CD4-positive, alpha-beta T cell treated with Interleukin-15 for 4 hours (primary cell): ENCODE measurements around the gene CSKMT.
"Not testable (repeated sequence)": the region's sequence is repeated elsewhere in the genome, so short reads cannot be mapped to it uniquely, and the experiment has no call there.

Source experiments
- DNase-seq: peaks from one replicate; pipeline ENCODE4 v3.0.0-alpha.2; 2020; ENCODE audit warnings: low spot score

The CSKMT gene

GRCh38 chr11:62665075-62665598 is at the start of gene CSKMT, which contains the start of gene C11orf98:
TSS of gene CSKMT (plus strand) at chr11:62665312. CDS start at chr11:62665880, 568 bp downstream.
TSS of gene C11orf98 (minus strand) at chr11:62665210. CDS start at chr11:62665169, 41 bp downstream.
- peak; percentile 96 for DNase-seq

- DNase-seq: no peak
These were observed 49.6 kb upstream of the CSKMT start for GRCh38 chr11:62615521-62615920.

GRCh38 chr11:62616957-62617356 is 48.2 kb upstream of the CSKMT start:
- not testable (repeated sequence) for DNase-seq

- no peak for DNase-seq
These were observed 44.0 kb upstream of the CSKMT start for GRCh38 chr11:62621027-62621566.

GRCh38 chr11:62621567-62622470 is 43.3 kb upstream of the CSKMT start, which contains the start of gene B3GAT3:
TSS of gene B3GAT3 (minus strand) at chr11:62621986. CDS start at chr11:62621947, 39 bp downstream.
- peak; percentile 96 for DNase-seq

GRCh38 chr11:62622476-62623089 is 42.5 kb upstream of the CSKMT start:
- DNase-seq: no peak

- no peak for DNase-seq
These were observed 37.4 kb upstream of the CSKMT start for GRCh38 chr11:62627713-62628112.

- no peak for DNase-seq
These were observed 32.6 kb upstream of the CSKMT start for GRCh38 chr11:62632492-62632891.

- no peak for DNase-seq
These were observed 20.9 kb upstream of the CSKMT start for GRCh38 chr11:62644220-62644619.

GRCh38 chr11:62645671-62645945 is 19.5 kb upstream of the CSKMT start:
- DNase-seq: no peak

- DNase-seq: peak; percentile 99
These were observed 18.9 kb upstream of the CSKMT start, which contains the start of gene GANAB for GRCh38 chr11:62645946-62646824. TSS of gene GANAB (minus strand) at chr11:62646613. CDS start at chr11:62646599, 14 bp downstream.

GRCh38 chr11:62646825-62647608 is 18.1 kb upstream of the CSKMT start:
- DNase-seq: no peak

- DNase-seq: no peak
These were observed 17.5 kb upstream of the CSKMT start for GRCh38 chr11:62647609-62648005.

- no peak for DNase-seq
These were observed 16.7 kb upstream of the CSKMT start for GRCh38 chr11:62648185-62648966.

- no peak for DNase-seq
These were observed 16.1 kb upstream of the CSKMT start for GRCh38 chr11:62648967-62649364.

GRCh38 chr11:62649486-62649885 is 15.6 kb upstream of the CSKMT start:
- DNase-seq: no peak

- not testable (repeated sequence) for DNase-seq
These were observed 14.8 kb upstream of the CSKMT start for GRCh38 chr11:62650283-62650682.

- peak; percentile 75 for DNase-seq
These were observed 12.7 kb upstream of the CSKMT start for GRCh38 chr11:62652161-62653006.

GRCh38 chr11:62654297-62654696 is 10.8 kb upstream of the CSKMT start:
- DNase-seq: no peak
